ENCODE measurements around the gene ABR. TPM values are rescaled to one million over a fixed set of nuclear protein-coding genes. Genes with fewer than 3 reads are reported as not detected.
A peak's percentile ranks its signal among the peaks of the same experiment; 100 is the strongest.
"Not testable (repeated sequence)": the region's sequence is repeated elsewhere in the genome, so short reads cannot be mapped to it uniquely, and the experiment has no call there.

Gene ABR
- polyA plus RNA-seq, 12 donors: 26.7 to 67.1 (median 33.2) TPM; not detected in 1

DNA sequence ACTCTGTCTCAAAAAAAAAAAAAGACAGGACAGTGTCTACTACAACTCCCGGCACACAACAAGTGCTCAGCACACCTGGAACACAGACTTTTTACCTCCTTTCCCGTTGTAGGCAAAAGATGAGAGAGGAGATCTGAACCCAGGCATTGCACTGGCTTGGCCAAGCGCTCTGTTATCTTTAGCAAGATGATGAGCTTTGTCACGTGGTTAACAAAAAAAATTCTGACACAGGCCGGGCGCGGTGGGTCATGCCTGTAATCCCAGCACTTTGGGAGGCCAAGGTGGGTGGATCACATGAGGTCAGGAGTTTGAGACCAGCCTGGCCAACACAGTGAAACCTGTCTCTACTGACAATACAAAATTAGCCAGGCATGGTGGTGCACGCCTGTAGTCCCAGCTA is 27.2 kb downstream of the ABR start:
- DNase-seq: not testable (repeated sequence)

DNA sequence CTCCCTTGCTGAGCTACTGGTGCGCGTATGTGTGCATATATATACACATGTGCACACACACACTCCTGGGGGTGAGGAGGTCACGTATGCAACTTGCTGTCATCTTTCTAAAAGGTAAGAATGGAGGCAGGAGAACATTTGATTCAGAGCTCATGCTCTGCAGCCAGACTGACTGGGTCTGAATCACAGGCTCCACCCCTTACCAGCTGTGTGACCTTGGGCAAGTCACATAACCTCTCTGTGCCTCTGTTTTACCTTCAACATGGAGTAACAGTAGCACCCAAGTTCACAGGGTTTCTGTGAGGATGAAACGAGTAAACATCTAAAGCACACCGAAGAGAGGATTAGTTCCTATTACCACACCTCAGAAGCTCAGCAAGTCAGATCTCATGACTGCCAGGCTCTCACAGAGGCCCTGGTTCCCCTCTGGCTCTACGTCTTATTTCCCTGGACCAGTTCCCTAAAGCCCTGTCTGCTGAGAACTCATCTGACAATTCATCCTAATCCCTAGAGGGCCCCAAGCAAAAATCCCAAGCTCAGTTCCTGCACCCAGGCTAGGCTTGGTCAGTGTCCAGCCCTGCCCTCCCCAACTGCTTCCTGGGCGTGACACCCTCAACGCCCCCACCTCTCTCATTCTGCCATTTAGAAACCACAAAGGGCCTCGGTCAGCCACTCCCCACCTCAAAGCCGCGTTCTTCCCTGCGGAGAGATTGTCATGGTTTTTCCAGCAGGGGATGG is 28.7 kb downstream of the ABR start:
- no peak for DNase-seq

DNA sequence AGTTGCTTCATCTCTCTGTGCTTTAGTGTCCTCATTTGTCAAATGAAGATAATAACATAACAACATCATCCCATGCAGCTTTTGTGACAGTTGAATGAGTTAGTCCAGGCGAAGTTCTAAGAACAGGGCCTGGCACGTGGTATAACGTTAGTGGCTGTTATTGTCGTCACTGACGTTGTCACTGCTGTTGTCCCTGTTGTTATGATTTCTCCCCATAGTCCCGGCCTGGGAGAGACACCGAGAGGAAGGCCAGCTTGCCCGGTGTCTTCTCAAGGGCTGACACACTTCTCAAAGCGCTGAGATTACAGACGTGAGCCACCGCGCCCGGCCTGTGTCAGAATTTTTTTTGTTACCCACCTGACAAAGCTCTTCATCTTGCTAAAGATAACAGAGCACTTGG is 29.9 kb downstream of the ABR start:
- DNase-seq: no peak

DNA sequence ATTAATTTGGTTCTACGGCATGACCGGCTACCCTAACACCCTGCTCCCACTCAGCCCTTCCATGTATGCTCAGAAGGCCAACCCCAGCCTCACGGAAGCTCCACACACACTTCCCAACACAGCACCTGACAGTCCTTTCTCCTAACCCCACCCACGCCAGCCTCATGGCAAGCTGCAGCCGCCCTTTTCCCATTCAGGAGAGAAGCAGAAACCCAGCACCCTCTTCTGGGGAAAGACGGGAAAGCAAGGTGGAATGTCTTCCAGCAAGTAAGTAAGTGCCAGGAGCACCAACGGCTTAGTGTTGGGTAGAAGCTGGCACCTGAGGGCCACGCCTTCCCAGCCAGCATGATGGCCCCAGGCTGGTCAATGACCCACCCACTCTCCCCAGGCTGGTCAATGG is 32.1 kb downstream of the ABR start:
- DNase-seq: no peak

DNA sequence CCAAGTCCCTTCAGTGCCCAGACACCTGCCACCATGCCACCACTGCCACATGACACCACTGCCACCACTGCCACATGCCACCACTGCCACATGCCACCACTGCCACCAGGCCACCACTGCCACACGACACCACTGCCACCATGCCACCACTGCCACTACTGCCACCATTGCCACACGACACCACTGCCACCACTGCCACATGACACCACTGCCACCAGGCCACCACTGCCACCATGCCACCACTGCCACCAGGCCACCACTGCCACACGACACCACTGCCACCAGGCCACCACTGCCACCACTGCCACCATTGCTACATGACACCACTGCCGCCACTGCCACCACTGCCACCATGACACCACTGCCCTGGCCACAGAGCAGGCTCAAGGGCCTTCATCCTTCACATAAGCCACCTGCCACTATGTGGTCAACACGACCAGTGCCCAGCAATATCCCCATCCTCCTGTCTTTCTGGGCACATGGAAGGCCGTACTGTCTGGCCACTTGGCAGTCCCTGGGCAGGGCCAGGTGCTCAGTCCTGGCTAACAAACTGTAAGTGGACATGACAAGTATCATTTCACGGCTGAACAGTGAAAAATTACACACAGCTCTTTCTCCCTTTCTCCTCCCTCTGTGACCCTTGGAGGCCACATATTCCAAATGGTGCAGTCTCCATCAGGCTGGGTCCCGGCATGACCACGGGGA is 33.1 kb downstream of the ABR start:
- DNase-seq: no peak

DNA sequence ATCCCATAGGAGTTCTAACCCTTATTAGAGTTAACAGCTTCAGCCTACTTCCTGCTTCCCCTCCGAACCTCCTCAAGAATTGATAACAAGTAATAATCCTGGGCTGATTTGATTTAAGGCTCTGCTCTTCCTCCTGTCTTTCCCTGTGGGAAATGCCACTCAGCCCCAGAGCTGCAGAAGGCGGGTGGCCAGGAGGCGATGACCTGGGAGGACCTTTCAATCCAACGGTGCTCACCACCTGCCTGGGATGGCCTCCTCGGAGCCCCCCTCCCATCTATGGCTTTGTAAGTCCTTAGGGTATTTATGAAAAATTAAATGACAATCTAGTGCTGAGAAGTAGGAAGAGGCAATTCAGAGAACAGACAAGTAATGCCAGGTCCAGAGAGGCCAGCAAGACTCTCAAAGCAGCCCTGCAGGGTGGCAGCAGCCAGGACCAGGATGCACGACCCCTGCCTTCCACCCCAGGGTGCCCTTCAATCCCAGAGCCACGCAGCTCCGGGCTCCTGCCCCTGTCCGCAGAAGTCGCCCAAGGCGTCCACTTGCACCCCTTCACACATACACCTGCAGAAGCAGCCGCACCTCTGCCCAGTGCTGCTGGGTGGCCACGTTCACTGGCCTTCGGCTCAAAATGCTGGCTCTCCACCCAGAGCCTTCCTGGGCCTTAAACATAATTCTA is 34.3 kb downstream of the ABR start:
- DNase-seq: no peak

DNA sequence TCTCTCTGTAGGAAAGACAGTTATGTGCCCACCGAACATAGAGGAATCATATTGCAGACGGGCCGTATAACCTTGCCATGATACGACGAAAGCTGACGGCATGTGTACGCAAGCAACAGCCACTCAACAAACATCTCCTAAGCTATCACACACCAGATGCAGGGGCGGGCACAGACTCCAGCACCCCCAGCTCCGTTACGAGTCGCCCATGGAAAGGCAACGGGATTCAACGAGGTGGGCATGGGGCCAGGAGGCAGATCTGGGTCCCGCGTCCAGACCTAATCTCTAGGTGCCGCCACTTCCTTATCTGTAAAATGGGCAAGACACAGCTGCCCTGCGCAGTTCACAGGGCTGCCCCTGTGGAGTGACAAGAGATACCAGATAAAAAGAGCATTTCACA is 35.6 kb downstream of the ABR start:
- no peak for DNase-seq

DNA sequence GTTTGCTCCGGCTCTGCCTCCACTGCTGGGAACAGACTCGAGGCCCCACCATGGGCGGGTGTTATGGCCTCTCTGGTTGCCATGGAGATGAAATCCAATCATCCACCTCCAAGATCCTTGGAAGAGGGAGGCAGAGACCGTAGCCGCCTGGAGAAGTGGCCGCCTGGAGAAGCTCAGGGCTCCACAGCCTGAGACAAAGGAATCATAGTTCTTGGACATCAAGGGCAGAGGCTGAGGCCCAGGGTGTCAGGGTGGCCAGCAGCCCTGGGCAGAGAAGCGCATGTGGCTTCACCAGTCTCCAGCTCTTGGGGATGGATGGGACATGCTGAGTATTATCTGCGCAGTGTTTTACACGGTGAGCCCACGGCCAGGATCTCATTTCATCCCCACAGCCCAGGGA is 36.2 kb downstream of the ABR start:
- DNase-seq: peak; percentile 80

DNA sequence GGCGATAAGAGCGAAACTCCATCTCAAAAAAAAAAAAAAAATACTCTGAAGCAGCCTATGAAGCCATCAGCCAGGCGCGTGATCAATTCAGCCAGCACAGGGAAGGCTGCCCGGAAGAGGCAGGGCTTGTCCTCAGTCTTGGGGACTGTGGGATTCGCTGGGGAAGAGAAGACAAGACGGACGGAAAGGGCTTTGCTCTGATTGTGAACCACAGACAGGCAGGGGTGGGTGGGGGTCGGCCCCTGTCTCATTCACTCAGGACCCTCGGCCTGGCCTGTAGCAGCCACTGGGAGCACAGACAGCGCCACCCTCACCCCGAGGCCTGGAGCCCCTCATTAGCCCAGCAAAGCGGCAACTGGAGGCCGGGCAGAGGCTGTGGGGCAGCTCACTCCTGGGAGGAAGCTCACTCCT is 37.2 kb downstream of the ABR start:
- DNase-seq: peak; percentile 67

DNA sequence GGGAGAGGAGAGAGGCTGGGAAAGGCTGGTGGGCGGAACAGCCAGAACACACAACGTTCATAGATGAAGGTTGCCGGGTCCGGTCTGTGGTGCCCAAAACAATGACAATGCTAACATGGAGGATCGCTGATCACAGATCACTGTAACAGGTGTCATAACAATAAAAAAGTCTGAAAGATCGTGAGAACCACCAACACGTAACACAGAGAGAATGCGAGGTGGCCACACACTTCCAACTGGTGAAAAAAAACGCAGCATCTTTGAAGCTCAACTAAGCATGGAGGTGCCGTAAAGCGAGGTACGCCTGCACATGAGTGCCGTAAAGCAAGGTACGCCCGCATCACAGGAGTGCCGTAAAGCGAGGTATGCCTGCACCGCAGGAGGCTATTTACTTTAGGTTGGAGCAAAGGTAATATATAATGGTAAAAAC is 42.3 kb downstream of the ABR start:
- DNase-seq: no peak

DNA sequence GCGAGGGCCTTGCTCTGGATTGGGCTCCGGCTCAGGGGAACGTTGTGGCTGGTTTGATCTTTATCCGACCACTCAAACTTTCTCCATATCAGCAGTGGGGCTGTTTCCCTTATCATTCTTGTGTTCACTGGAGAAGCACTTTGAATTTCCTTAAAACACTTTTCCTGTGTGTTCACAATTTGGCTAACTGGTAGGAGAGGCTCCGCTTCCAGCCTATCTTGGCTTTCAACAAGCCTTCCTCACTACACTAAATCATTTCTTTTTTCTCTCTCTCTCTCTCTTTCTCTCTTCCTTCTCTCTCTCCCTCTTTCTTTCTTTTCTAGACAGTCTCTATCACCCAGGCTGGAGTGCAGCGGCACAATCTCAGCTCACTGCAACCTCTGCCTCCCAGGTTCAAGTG is 43.0 kb downstream of the ABR start:
- no peak for DNase-seq

DNA sequence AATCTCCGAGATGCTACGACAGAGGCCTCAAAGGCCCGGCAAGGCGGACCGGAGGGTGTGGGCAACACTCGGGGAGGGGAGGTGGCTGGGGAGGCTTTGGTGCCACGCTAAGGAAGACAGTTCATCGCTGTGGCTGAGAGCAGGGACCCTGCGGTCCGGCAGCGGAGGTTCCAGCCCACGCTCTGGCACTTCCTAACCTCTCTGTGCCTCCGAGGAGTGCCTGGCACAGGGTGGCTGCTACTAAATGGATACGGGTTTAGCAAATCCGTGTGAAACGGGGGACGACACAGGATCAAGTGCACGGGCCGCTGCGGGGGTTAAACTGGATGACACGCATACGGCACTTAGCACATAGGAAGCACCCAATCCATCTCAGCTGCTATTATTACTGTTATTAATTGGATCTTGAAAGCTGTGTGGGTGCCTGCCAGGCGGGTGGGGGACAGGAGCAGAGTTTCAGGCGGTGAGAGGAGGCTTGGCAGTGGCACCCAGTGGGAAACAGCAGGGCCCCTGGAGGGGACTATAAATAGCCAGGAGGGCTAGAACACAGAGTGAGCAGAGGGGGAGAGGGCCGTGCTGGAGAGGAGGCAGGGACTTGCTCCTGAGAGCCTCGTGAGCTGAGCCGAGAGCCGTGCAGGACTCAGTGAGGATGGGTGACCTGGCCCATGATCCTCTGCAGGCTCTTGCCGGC is 45.0 kb downstream of the ABR start:
- DNase-seq: no peak

DNA sequence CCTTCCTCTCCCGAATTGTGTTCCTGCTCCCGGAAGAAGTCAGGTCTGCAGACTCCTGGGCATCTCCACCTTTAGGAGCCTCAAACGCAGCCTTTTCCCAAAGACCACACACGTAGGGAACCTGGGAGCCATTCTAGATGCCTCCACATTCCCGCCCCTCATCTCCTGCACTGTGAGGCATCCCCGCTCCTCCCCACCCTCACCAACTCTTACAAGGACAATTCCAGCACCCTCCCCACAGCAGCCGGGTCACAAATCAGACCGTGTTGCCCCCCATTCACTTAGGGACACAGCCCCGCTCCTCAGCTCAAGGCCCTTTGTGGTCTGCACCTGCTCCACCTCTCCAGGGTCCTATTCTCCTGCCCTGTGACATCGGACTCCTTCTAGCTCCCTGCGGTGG is 49.6 kb downstream of the ABR start:
- no peak for DNase-seq

DNA sequence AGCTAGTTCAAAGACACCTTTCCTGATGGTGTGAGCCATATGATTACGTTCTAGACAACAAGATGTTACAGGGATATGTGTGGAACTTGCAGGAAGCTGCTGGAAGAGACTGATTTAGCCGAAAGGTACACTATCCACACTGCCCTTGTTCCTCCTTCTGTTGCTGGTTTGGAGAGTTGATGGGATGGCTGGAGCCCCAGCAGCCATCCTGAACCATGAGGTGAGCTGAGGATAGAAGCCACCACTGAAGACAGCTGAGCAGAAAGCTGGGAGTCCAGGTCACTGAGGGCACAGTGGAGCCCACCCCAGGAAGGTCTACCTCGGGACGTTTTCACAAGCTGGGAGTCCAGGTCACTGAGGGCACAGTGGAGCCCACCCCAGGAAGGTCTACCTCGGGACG is 51.3 kb downstream of the ABR start:
- not testable (repeated sequence) for DNase-seq

DNA sequence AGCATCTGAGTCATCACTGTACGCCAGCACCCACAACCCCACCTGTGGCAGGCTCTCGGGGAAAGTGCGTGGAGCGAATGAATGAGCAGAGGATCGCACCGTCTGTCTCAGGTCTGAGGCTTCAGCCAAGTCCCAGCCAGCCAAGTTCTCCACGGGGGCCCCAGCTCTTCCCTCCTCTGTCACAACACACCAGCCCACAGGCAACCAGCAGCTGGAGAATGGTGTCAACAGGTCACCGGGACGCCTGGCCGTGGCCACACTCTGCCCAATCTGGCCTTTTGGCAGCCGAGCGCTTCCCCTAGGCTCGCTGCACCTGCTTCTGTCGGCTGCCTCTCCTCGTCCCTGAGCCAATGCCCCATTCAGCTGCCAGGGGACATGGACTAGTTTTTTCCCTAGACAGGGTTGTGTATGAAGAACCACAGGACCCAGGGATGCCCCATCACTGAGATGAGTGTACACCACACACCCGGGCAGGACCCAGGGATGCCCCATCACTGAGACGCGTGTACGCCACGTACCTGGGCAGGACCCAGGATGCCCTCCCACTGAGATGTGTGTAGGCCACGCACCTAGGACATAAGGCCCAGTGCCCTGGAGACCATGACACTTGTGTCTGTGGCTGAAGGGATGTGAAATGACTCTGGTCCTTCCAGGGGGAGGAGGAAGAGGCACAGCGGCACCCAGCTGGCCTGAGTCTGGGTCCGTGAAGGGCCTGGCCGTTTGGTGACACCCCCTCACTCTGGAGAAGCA is 52.8 kb downstream of the ABR start:
- no peak for DNase-seq

DNA sequence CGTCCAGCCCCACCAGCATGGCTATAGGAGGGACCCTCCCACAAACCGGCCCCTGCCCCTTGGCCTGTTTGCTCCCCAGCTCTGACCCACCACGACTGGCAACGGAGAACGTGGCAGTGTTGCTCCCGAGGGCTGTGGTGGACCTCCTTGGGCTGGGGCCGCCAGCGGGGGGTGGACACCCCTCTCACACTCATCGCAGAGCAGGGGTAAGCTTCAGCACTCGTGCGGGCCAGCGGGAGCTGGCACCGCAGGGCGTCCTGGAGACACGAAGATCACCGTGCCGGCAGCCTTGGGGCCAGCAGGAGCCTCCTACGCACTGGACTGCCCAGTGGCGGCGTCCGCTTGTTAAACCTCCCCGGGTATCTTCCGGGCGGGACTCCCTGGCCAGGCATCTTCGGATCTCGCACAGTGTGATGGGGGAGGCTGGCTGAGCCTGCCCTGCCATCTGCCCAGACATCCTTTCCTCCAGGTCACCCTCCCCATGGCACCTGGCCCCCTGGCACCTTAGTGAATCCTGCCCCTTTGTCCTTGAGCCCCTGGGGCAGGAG is 53.5 kb downstream of the ABR start:
- DNase-seq: no peak

DNA sequence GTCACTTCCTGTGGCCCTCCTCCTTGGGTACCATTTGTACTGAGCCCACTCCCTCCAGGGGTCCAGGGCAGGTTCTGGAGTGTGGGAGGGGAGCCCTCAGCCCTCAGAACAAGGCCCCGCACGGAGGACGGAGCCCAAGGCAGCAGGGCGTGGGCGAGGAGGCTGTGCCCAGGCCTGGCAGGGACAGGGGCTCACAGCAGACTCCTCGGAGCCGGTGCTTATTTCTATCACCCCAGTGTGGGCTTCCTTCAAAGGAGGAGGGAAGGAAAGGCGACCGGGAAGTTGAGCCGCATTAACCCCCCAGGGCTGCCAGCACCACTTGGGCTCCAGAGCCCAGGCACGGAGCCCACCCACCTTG is 54.0 kb downstream of the ABR start:
- DNase-seq: no peak

DNA sequence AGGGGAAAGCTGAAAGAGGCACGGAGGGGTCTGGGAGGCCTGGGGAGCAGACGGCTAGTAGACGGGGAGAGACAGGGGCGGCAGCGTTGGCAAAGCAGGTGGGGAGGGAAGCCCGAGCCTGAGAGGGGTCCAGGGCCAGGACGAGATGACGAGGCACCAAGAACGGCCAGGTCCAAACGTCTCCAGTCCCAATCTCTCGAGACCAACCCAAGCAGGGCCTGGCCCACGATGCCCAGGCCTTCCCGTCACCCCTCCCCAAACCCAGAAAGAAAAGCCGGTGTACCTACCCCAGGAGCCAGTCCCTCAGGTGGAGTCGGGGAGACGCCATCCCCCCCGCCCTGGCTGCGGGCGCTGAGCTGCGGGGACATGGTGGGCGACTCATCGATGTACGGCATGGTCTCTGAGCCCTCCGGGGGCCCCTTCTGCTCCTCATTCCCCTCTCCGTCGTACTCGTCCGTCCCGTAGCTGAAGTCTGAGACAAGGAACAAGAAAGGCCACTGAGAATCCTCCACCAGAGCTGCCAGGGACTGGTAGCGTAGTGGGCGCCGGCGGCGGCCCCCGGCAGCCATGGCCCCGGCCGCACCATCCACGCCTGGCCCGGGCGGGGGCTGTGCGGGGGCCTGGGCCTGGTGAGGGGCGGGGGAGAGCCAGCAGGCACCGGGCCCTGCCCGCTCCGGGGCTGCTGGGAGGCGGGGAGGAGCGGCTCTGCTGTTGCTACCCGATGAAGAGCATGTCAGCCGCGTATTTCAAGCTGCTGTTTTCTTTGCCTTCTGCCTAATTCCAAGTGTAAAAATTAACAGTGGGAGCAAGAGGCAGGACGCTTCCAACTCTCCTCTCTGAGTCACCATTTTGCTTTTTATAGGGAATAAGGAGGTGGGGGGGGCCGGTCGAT is 54.6 kb downstream of the ABR start:
- DNase-seq: no peak

DNA sequence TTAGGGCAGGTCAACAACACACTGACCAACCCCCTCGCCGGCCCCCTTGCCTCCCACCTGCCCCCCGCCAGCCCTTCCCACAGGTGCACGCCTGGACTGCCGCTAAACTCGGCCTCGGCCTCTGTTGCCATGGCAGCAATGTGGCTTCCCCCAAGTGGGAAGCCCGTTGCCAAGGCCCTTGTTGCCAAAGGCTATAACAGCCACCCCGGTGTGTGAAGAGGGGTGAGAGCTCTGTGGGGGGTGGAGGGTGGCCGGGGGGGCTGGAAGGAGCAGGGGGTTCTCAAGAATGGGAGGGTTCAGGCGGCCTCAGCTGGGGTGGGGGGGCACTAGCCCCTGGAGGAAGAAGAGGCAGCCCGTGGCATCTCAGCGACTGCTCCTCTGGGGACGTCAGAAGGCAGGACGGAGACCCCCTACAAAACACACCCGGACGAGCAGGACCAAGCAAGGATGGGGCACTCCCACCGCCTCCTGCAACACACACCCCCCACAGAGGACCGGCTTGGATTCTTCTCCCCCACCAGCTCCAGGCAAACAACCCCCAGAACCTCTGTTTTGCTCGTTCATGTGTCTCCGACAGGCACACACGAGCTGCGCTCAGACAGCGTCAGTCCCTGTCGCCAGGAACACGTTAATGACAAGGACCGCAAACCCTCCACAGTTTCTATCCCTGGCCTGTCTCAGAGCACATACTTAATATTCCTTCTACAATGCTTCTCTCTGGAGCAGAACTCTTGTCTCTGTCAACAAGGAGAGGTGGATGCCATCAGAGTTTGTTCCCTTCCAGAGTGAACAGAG is 55.7 kb downstream of the ABR start:
- no peak for DNase-seq

Data from muscle of arm (tissue), 12 donors.